Loucy (cell line): Measurements from ENCODE around the gene OLFM1.

Experiments used
- EZH2phosphoT487 ChIP-seq: fragments of 200-600 bp; IDR thresholded peaks from 2 replicates; pipeline ENCODE4 v1.6.1; 2018; ENCODE audit warnings: antibody characterized with exemption, mild to moderate bottlenecking, moderate library complexity, borderline replicate concordance
- TF ChIP-seq, protein P1 (sequence below): fragments of 200-600 bp; sonication (generic); conservative IDR thresholded peaks from 2 replicates; pipeline ENCODE4 v1.5.1; 2014; ENCODE audit warnings: mild to moderate bottlenecking, antibody characterized with exemption, low read length

DNA sequence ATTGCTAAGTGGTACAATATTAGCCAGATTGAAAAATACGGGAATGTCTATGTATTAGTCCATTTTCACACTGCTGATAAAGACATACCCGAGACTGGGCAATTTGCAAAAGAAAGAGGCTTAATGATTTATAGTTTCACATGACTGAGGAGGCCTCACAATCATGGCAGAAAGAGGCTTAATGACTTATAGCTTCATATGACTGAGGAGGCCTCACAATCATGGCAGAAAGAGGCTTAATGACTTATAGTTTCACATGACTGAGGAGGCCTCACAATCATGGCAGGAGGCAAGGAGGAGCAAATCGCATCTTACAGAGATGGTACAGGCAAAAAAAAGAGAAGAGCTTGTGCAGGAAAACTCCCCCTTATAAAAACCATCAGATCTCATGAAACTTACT, 32.3 kb upstream of the OLFM1 start:
- TF ChIP-seq, protein P1, sequence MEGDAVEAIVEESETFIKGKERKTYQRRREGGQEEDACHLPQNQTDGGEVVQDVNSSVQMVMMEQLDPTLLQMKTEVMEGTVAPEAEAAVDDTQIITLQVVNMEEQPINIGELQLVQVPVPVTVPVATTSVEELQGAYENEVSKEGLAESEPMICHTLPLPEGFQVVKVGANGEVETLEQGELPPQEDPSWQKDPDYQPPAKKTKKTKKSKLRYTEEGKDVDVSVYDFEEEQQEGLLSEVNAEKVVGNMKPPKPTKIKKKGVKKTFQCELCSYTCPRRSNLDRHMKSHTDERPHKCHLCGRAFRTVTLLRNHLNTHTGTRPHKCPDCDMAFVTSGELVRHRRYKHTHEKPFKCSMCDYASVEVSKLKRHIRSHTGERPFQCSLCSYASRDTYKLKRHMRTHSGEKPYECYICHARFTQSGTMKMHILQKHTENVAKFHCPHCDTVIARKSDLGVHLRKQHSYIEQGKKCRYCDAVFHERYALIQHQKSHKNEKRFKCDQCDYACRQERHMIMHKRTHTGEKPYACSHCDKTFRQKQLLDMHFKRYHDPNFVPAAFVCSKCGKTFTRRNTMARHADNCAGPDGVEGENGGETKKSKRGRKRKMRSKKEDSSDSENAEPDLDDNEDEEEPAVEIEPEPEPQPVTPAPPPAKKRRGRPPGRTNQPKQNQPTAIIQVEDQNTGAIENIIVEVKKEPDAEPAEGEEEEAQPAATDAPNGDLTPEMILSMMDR: no peak
- no peak for TF ChIP-seq EZH2phosphoT487
